ENCODE data around the gene DOCK4. TPM values are rescaled to one million over a fixed set of nuclear protein-coding genes. Genes with fewer than 3 reads are reported as not detected.

The DOCK4 gene
- total RNA-seq, 3 donors from 2014 or later = 31.7 to 43.3 (median 41.9) TPM

GRCh38 chr7:112156412-112156811 lies 49.8 kb downstream of the DOCK4 start:
- TF ChIP-seq POLR2A (IDR thresholded peaks at IDR 0.05) = no peak
- TF ChIP-seq CTCF (IDR thresholded peaks at IDR 0.05) = no peak
- no peak for TF ChIP-seq POLR2AphosphoS5 (IDR thresholded peaks at IDR 0.05)
- Histone ChIP-seq H3K9me3 (no peaks in the 10 kb centered on the region), H3K4me3 (no peak overlapping the region), H3K27ac (no peak overlapping the region), H3K36me3 (no peaks in the 10 kb centered on the region), H3K27me3 (no peaks in the 10 kb centered on the region), H3K4me1 (peaks cover 0 to 4% of the 10 kb centered on the region in 2 donors)
- DNase-seq (ENCODE audit: low spot score in 2 of 2) = no peak
- intact Hi-C loops (cut with DNase I; ENCODE audit: low total_unique reads) = no loop called here

- DNase-seq (ENCODE audit: low spot score in 2 of 2) = no peak
- TF ChIP-seq POLR2A (IDR thresholded peaks at IDR 0.05) = no peak
- no peak for TF ChIP-seq CTCF (IDR thresholded peaks at IDR 0.05)
- TF ChIP-seq POLR2AphosphoS5 (IDR thresholded peaks at IDR 0.05) = no peak
- Histone ChIP-seq H3K27ac (no peak overlapping the region), H3K27me3 (no peaks in the 10 kb centered on the region), H3K4me1 (no peaks in the 10 kb centered on the region), H3K36me3 (no peaks in the 10 kb centered on the region), H3K9me3 (no peaks in the 10 kb centered on the region), H3K4me3 (no peak overlapping the region)
- intact Hi-C loops (cut with DNase I; ENCODE audit: low total_unique reads) = no loop called here
These were observed 51.5 kb downstream of the DOCK4 start for GRCh38 chr7:112154690-112155089.

- Histone ChIP-seq H3K36me3 (no peaks in the 10 kb centered on the region), H3K27me3 (no peaks in the 10 kb centered on the region), H3K9me3 (no peaks in the 10 kb centered on the region), H3K4me3 (no peak overlapping the region), H3K4me1 (no peaks in the 10 kb centered on the region), H3K27ac (no peak overlapping the region)
- TF ChIP-seq POLR2A (IDR thresholded peaks at IDR 0.05) = no peak
- no peak for DNase-seq (ENCODE audit: low spot score in 2 of 2)
- intact Hi-C loops (cut with DNase I; ENCODE audit: low total_unique reads) = no loop called here
These were observed 54.0 kb downstream of the DOCK4 start for GRCh38 chr7:112152186-112152585.

- H3K27me3 ChIP-seq = no peaks in the 10 kb centered on the region
- no peaks in the 10 kb centered on the region for H3K9me3 ChIP-seq
- H3K27ac ChIP-seq = no peak overlapping the region
- no peak overlapping the region for H3K4me3 ChIP-seq
- H3K4me1 ChIP-seq = no peaks in the 10 kb centered on the region
- intact Hi-C loops (cut with DNase I; ENCODE audit: low total_unique reads) = no loop called here
- TF ChIP-seq POLR2AphosphoS5 (IDR thresholded peaks at IDR 0.05) (no peak), POLR2A (IDR thresholded peaks at IDR 0.05) (no peak), CTCF (IDR thresholded peaks at IDR 0.05) (no peak)
- no peak for DNase-seq (ENCODE audit: low spot score in 2 of 2)
- H3K36me3 ChIP-seq = no peaks in the 10 kb centered on the region
These were observed 55.2 kb downstream of the DOCK4 start for GRCh38 chr7:112150823-112151641.

- no peaks in the 10 kb centered on the region for H3K27me3 ChIP-seq
- H3K9me3 ChIP-seq = no peaks in the 10 kb centered on the region
- H3K4me1 ChIP-seq = no peaks in the 10 kb centered on the region
- no peak overlapping the region for H3K4me3 ChIP-seq
- TF ChIP-seq POLR2A (IDR thresholded peaks at IDR 0.05) (no peak), POLR2AphosphoS5 (IDR thresholded peaks at IDR 0.05) (no peak), CTCF (IDR thresholded peaks at IDR 0.05) (no peak)
- H3K36me3 ChIP-seq = no peaks in the 10 kb centered on the region
- H3K27ac ChIP-seq = no peak overlapping the region
- intact Hi-C loops (cut with DNase I; ENCODE audit: low total_unique reads) = no loop called here
- DNase-seq (ENCODE audit: low spot score in 2 of 2) = no peak
These were observed 56.5 kb downstream of the DOCK4 start for GRCh38 chr7:112149734-112150133.
